Hepatocyte (in vitro differentiated cells): Measurements from ENCODE around the gene KDM4F.

ENCODE experiments used
- EZH2 ChIP-seq: fragments of 200-600 bp; sonication (generic); IDR thresholded peaks from 2 replicates; pipeline ENCODE4 v1.6.1; 2016; ENCODE audit warnings: antibody characterized with exemption, mild to moderate bottlenecking, borderline replicate concordance
- EZH2phosphoT487 ChIP-seq: fragments of 200-600 bp; sonication (generic); IDR thresholded peaks from one replicate; pipeline ENCODE4 v1.6.1; 2018; ENCODE audit warnings: antibody characterized with exemption, mild to moderate bottlenecking, low read depth, moderate library complexity; ENCODE audit not compliant: unreplicated experiment, severe bottlenecking
- TF ChIP-seq, protein P1 (sequence below): fragments of 200-600 bp; sonication (generic); IDR thresholded peaks from 2 replicates; pipeline ENCODE4 v1.5.1; 2016; ENCODE audit warnings: antibody characterized with exemption, mild to moderate bottlenecking; ENCODE audit not compliant: poor library complexity

DNA sequence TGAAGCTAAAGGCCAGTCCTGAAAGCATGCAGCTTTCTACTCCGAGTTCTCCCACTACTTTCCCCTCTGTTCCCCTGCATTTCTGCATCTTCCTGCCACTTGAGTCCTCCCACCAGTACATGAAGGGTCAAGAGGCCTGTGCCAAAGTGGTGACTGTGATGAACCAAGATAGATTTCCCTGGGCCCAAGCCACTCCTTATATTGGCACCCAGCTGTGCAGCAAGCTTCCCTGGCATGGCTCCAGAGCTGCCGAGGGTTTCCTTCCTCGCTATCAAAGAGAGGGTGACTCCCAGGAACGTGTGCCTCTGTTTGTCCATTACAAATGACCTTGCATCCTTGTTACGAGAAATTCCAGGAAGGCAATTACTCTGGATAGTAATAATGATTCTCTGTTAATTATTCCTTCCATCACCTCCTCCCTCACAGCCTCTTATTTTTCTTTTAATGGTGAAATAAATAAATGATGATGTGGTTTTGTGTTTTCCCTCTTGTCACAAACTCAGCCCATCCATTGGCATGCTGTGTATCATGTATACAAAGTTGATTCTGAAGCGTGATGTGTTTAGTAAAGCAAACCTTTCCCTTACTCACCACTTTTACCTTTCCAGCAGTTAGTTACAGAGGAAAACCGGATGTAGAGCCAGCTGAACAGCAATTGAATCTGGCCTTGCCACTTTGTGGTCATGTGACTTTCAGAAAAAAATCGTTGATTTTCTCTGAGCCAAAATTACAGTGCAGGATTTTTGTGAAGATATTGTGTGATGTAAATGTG is 25.8 kb downstream of the KDM4F start:
- TF ChIP-seq, protein P1, sequence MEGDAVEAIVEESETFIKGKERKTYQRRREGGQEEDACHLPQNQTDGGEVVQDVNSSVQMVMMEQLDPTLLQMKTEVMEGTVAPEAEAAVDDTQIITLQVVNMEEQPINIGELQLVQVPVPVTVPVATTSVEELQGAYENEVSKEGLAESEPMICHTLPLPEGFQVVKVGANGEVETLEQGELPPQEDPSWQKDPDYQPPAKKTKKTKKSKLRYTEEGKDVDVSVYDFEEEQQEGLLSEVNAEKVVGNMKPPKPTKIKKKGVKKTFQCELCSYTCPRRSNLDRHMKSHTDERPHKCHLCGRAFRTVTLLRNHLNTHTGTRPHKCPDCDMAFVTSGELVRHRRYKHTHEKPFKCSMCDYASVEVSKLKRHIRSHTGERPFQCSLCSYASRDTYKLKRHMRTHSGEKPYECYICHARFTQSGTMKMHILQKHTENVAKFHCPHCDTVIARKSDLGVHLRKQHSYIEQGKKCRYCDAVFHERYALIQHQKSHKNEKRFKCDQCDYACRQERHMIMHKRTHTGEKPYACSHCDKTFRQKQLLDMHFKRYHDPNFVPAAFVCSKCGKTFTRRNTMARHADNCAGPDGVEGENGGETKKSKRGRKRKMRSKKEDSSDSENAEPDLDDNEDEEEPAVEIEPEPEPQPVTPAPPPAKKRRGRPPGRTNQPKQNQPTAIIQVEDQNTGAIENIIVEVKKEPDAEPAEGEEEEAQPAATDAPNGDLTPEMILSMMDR = no peak
- TF ChIP-seq EZH2 = no peak
- no peak for TF ChIP-seq EZH2phosphoT487
